NCI-H510A (cell line): ENCODE results near the gene GSS.

Source experiments
- DNase-seq: peaks from one replicate; lab custom pipeline; 2025; lab: John Stamatoyannopoulos, UW

Gene GSS

DNA sequence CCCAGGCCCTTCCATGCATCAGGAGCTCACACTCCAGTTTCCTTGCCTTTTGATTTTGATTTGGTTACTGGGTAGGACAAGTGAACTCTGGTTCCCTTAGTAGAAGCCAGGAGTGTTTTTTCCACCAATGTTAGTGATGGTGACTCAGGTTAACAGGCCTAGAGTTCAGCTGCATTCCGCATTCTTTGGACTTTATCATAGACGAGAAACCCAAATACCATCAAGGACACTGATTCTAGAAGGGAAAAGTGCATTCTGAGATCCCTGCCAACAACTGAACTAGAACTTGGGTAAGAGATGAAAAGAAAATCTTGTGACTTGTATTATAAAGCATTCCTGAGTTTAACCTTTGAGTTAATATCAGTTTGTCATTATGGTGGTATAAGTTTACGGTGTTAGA, 8.9 kb downstream of the GSS start:
- DNase-seq: no peak

DNA sequence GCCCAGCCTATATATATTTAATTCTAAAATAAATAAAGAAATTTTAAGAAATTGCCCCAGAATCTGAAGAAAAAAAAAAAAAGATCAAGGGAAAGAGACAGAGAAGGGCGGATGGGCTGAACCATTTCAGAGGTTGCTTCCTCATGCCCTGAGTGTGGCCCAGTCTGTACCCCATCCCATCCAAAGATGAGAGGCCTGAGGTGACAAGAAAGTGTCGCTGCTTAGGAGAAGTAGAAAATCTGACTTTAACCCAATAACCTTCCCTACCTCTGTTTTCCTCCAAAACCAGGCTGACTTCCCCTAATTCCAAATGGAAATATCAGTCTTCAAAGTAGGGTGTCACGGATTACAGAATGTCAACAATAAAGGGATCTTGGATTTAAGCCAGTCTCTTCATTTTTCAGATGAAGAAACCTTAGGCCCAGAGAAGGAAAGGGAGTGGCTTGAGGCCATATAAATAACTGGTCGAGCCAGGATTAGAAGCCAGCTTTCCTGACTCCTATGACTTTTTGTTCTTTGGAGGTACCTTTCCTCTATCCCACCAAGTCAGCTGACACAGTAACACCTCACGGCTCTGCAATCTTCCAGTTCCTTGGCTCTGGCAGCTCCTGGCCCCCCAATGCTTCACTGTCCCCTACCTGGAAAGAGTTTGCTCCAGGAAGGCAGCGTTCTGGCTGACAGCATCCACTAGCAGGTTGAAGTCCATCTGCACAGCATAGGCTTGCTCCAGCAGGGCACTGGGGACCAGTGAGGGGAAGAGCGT, 10.1 kb downstream of the GSS start:
- no peak for DNase-seq

DNA sequence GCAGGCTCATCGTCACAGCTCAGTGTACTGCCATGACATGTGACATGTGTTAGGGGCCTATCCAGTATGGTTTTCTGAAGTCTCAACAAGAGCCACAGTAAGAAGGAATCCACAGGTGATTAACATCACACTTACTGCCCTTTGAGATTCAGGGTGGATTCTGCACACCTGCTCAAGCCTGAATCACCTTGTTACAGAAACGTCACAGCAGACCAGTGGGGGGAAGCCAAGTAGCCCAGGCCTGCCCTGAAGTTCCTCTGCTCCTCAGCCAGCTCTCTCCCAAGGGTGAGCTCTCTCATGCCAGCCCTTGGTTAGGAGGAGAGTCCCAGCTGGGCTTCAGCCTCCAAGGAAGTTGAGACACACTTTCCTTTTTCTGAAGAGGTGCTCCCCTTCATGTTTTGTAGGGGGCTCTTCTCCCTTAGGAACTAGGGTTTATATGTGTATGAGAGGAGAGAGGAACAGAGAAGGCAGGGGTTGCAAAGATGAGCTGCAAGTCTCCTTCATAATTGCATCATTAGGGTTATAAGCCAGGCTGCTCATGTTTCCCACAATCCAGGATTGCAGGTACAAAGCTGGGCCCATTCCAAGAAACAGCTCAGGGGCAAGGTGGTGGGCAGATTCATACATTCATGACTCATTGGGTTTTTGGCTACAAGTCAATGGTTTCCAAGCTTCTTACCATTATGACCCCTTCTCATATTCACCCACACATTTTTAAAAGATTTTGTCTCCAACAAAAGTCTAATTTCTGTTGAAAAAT, 11.6 kb downstream of the GSS start:
- DNase-seq: no peak

DNA sequence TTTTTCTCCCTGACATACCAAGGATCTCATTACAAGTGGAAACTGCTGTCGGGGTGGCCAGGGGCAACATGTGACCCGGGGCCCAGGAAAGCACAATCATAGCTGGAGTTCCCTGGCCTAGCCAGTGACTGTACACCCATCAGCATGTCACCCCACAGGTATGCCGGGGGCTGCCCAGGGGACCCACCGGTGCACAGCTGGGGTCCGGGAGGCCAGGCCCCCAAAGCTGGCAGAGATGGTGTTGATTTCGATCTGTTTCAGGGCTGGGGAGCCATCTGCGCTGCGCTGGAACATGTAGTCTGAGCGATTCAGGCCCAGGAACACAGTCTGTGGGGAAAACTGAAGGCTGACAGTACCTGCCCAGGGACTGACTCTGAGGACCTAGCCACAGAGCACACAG, 13.3 kb downstream of the GSS start:
- no peak for DNase-seq

DNA sequence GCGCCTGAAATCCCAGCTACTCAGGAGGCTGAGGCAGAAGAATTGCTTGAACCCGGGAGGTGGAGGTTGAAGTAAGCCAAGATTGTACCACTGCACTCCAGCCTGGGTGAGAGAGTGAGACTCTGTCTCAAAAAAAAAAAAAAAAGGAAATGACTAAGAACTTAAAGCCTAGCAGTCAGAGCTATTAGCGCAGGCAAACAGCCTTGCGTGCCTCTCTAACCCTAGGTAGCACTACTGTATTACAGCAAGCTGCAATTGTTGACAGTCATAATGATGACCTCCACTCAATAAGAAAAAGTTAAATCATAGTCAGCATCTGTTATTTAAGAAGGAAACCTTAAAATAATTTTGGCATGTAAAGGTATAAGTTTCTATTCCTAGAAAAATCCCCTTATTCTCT, 14.4 kb downstream of the GSS start:
- DNase-seq: no peak

DNA sequence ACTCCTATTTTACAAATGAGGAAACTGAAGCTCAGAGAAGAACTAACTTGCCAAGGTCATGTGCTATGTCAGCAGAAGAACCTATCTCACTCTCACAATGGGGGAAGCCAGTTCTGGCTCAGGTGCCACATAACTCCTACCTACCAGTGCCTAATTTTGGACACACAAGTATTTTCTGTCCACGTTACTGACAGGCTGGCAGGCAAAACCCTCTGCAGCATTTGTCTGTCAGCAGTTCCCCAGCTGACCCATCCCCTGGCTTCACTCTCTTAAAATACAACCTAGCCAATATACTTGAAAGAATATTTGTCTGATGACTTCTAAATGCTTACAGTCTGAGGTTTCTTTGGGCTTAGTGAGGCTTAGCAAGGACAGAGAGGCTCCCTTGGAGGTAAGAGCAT, 15.5 kb downstream of the GSS start:
- DNase-seq: no peak

DNA sequence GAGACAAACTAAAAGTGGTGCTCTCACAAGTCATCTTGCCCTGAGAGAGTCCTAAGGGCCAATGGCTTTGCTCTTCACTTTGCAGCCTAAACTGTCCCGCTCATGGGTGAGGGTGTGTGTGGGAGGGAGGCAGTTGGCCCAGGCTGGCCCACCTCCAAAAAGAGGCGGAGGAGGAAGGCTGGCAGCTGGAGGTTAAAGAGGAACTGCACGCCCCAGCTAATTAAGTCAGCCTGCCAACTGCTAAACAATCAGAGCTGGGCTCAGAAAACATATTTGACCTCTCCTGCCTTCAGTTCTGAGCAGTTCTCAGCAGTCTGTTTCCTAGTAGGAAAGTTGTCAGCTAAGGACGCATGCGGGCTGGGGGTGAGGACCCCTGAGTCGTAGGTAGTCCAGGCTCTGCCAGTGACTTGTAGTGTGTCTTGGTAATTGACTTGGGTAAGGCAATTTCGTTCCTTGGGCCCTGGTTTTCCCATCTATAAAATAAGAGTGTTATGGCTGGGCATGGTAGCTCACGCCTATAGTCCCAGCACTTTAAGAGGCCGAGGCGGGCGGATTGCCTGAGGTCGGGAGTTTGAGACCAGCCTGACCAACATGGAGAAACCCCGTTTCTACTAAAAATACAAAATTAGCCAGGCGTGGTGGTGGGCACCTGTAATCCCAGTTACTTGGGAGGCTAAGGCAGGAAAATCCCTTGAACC, 17.0 kb downstream of the GSS start:
- no peak for DNase-seq

DNA sequence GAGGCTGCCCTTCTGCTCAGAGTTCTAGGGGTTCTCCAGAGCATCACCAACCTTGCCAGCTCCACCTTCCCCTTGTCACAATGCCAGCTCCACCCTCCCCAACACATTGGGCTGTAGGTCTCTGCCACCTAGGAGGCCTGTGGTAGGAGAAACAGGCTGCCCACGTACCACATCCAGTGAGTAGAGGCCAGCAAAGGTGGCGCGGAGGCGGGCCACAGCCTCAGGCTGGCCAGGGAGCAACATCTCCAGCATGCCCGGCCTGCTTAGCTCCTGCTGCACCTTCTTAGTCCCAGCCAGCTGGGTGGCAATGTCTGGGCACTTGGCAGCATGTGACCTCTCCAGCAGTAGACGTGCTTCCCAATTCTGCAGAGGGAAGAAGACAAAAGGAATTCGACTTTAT, 23.8 kb downstream of the GSS start:
- no peak for DNase-seq

DNA sequence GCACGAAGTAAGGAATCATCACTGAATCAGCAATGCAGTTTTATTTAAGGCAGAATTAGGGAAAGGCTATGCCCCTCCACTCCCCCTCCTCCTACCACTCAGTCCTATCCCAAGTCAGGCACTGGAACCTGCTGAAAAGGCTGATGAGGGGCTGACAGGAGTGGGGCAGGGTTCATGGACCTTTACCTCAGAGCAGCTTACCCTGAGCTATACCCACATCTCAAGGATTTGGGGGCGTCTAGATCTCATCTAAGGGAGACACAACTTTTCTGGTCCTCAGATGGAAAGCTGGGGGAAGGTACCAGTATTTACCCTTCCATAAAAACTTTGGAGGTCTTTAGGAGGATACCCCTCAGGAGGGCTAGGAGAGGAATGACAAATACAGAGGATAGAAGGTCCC, 27.2 kb downstream of the GSS start:
- no peak for DNase-seq

DNA sequence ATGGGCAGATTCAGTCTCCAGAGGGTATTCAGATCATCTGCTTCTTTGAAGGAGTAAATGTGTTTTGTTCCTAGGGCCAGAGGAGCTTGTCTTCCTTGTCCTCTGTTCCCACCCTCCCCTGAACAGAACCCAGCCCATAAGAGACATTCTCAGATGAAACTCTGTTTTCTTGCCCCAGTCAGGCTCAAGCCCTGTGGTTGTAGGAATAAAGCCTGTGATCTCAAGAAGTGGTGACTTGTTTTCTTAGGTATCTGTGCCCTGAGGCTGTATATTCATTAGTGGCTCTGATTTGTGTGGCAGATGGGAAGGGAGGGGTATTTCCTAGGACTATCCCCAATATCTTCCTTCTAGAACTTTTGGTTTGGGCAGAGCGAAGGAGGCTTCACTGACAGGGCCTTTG, 27.9 kb downstream of the GSS start:
- no peak for DNase-seq

DNA sequence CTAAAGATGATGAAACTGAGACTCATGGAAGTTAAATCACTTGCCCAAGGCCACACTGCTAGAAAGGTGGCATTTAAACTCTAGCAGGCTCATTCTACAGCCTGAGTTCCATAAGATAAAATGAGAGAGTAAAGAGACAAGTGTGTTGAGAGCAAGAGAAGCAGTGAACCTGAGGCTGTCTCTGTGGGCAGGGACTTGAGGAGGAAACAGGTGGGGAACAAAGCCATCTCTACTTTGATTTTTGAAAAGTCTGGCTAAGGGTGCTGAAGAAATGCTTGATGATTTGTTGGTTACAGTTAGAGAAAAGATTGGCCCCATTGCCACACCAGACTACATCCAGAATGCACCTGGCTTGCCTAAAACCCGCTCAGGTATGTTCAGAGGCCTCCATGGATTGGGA, 29.0 kb downstream of the GSS start:
- no peak for DNase-seq

DNA sequence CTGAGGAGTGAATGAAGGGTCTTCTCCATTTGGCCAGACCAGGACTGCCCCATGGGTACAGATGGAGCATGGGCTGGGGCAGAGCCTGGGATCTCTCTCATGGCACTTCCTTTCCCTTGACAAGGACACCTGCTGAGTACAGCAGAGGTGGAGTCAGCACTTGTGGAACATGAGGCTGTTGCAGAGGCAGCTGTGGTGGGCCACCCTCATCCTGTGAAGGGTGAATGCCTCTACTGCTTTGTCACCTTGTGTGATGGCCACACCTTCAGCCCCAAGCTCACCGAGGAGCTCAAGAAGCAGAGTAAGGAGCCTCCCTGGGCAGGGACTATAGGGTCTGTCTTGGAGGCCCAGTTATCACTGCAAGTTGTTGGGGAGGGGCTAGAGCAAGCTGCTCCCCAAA, 29.6 kb downstream of the GSS start:
- DNase-seq: no peak

DNA sequence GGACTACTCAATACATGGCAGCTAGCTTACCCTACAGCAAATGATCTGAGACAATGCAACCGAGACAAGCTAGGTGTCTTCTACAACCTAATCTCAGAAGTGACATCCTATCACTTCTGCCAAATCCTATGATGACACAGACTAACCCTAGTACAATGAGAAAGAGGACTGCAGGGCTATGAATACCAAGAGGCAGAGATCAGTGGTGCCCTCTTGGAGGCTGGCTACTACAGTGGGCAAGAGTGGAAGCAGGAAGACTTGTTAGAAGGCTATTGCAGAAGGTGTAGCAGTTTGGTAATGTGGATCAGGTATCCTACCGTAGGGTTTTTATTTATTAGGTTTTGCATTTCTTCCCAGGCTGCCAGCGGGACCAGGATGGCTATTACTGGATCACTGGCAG, 30.3 kb downstream of the GSS start:
- no peak for DNase-seq

DNA sequence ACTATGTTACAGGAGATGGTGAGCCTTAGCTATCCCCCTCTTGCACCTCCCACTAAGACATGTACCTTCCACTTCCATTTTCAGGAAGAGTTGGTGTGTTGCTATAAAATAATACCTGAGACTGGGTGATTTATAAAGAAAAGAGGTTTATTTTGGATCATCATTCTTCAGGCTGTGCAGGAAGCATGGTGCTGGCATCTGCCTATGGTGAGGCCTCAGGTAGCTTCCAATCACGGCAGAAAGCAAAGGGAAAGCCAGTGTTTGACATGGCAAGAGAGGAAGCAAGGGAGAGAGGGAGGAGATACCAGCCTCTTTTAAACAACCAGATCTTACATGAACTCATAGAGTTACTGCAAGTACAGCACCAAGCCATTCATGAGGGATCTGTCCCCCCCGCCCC, 32.2 kb downstream of the GSS start:
- no peak for DNase-seq

DNA sequence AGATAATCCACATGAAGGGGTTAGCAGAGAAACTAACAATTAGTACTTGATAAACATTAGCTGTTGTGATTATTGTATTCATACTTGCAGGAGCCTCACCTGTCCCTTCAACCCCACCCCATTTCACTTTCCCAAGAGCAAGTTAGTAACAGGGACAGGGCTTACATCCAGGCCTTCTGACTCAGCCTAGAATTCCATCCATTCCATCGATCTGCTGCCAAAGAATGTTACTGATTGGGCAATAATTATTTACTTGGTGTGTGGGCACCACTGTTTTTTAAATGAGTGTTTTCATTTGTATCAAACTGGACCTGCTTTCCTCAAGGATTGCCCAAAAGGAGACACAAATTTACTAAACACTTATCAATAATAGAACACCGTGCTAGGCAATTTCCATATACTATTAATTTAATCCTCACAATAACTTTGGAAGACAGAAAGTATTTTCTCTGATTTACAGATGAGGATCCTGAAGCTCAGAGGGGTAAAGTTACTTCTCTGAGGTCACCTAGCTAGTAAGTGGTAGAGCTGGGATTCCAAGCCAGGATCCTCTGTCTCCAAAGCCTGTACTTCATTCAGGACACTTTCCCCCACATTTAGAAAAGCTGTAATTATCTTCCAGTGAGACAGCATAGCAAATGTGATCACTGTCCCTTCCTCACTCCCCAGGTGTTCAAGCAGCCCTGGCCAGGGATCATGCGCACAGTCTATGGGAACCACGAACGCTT, 32.8 kb downstream of the GSS start:
- DNase-seq: no peak

DNA sequence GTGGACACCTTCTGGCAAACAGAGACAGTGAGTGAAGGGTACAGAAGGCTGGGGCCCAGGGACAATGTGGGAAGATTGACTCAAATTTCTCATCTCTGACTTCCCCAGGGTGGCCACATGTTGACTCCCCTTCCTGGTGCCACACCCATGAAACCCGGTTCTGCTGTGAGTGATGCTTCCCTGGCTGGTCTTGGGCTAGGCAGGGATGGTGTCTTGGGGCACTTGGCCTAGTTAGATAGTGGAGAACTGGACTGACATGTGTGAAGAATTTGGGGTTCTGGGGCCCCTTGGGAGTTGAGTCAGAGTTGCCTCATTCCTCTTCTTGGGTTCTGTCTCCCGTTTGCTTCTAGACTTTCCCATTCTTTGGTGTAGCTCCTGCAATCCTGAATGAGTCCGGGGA, 34.2 kb downstream of the GSS start:
- no peak for DNase-seq

DNA sequence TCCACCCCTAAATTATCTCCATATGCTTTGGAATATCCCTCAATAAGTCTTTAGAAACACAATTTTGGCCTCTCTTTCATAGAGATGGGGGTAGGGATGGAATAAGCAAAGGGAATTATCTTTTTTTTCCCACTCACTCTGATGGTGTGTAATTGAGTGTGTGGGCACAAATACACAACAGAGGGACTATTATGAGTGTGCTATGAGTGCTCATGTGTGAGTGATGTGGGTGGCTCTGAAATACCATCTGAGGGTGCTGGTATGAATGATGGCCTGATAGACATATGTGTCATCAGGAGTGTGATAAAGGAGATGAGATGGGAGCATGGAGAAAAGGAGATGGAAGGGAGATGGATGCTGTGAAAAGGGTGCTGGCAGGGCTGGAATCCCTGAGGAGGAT, 35.6 kb downstream of the GSS start:
- DNase-seq: no peak

DNA sequence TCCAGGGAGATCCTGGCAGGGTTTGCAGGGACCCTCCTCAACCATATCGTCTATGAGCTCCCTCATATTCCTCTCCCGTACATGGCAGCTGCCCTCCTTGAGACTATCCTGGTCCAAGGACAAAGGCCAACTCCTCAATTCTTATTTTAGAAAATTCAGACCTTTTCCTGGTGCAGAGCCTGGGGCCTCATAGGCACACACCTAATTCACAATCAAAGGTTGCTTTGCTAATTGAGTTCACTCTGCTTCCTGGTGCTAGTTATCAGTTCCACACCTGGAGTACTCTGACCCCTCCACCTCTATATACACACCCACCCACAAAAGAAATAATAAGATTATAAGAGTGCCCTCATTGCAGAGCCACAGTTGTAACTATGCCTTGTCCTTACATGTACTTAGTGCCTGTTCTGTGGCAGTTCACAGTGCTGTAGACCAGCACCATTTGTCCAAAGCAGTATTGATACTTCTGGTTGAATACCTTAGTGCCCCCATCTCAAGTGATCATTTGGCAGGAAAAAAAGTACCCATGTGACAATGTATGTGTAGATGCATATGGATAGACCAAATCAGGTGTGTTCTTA, 38.7 kb downstream of the GSS start:
- DNase-seq: no peak

DNA sequence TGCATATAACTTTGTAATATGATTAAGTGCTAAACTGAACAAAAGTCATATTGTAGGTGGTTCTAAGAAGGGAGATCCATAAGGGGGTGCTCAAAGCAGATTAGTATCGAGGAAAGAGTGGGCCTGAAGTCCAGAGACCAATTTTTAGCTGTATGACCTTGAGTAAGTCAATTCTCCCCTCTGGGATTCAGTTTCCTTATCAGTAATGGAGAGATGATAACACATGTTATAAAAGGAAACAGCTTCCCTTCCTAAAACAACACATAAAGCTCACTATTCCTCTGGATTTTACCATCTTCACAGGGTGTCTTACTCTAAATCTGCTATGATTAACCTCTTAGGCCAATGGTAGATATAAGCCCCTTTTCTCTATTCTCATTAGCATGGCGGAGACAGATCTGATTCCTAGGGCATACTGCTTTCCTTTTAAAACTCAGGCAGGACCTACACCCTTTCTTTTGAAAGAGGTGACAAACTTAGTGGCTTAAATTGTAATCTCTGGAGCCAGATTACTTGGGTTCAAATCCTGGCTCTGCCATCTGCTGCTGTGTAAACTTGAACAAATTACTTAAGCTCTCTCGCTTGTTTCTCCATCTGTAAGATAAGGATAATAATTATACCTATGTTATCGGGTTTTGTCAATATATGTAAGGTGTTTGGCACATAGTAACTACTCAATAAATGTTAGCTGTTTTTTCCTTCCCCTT, 39.7 kb downstream of the GSS start:
- DNase-seq: no peak

DNA sequence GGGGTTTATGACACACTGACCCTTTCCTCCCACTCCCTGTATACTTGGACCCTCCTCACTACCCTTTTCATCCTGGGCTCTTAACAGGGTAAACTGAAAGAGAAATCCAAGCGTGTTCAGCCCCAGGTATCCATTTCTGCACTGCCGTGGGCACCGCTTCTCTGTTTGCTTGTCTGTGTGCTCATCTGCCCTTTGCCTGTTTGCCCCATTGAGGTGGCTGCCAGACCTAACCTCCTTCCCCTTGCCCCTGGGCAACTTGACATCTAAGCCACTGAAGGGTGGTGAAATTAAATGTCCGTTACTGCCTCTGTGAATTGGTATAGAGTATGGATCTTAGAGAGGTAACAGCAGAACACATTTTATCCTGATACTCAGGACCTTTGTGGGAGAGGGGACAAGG, 40.5 kb downstream of the GSS start:
- no peak for DNase-seq

DNA sequence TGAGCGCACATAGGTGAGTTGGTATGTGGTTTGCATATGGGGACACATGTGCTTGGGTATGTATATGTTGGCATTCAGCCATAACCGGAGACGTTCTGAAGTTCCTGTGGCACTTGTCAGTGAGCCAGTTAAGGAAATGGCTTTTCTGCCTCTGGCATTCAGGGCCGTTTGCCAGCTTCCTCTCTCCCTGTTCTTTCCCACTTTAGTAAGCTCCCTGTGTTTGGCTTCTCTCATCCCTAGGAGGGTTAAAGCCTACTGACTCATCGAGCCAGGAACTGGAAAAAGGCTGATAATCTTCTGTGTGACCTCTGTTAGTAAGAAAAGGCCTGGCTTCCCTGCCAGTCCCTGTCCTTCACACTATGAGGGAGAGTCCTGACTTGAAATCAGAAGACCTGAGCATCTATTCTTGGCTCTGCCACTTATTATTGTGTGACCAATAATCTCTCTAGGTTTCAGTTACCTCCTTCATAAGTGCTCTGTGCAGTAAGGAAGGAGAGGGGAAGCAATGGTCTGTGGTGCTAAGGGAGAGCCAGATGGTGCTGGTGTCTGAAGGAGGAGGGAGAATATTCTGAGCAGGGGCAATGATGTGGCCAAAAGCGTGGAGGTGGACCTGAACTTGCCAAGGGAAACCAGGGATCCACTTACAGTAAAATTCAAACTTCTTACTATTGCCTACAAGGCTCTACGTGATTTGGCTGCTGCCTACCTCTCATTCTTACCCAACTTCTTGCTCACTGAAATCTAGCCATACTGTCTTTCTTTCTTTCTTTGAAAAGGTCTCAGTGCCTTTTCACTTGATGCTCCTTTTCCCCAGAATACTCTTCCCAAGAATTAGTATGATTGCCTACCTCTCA, 47.8 kb downstream of the GSS start:
- no peak for DNase-seq
